Subcutaneous adipose tissue (tissue), 4 donors: ENCODE data around the gene AGTRAP. TPM values are rescaled to one million over a fixed set of nuclear protein-coding genes. Genes with fewer than 3 reads are reported as not detected.

ENCODE experiments used
- total RNA-seq, 4 donors: library from RNA; depleted of rRNA; stranded (reverse); fragments of >200 nt; gene quantifications; one replicate each; pipeline ENCODE4 v1.1.0, GENCODE V29; 2016
- TF ChIP-seq, protein P1 (sequence below): fragments of 450-650 bp; IDR thresholded peaks from one replicate; pipeline ENCODE4 v1.5.1; 2016; ENCODE audit warnings: low read depth, mild to moderate bottlenecking, control low read depth, antibody characterized with exemption, moderate library complexity

Gene AGTRAP
- total RNA-seq, 4 donors from 2014 or later: 22.0 to 82.3 (median 58.3) TPM

DNA sequence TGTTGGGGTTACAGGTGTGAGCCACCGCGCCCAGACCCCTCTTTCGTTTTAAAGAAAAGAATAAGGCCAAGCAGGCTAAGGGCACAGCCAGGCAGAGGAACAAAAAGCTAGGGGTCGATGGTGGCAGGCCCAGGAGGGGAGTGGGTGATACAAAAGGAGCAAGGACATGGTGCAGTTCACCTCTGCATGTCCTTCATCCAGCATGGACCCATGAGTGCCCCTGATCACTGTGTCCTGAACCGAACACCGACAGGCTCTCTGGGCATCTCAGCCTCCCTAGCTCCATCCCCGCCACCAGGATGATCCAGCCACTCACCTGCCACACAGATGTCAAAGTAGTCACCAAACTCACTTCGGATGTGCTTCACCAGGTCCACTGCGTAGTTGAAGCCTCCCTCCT is 64.0 kb downstream of the AGTRAP start:
- TF ChIP-seq, protein P1, sequence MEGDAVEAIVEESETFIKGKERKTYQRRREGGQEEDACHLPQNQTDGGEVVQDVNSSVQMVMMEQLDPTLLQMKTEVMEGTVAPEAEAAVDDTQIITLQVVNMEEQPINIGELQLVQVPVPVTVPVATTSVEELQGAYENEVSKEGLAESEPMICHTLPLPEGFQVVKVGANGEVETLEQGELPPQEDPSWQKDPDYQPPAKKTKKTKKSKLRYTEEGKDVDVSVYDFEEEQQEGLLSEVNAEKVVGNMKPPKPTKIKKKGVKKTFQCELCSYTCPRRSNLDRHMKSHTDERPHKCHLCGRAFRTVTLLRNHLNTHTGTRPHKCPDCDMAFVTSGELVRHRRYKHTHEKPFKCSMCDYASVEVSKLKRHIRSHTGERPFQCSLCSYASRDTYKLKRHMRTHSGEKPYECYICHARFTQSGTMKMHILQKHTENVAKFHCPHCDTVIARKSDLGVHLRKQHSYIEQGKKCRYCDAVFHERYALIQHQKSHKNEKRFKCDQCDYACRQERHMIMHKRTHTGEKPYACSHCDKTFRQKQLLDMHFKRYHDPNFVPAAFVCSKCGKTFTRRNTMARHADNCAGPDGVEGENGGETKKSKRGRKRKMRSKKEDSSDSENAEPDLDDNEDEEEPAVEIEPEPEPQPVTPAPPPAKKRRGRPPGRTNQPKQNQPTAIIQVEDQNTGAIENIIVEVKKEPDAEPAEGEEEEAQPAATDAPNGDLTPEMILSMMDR: no peak

DNA sequence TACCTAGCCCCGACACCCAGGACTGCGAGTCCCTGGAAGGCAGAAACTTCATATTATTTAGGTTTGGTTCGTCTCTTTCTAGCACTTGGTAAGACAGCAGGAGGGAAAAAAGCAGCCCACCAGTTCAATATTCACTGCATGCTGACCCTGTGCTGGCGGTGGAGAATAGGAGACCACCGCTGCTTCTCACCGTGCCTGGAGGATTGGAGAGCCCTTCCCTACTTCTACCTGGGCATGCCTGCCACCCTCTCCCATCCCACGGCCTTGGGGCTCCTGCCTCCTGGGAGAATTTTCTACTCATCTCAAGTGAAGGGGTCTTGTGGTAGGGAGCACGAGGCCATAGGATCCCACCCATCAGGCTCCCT is 64.4 kb downstream of the AGTRAP start:
- TF ChIP-seq, protein P1: no peak

Other genes with a start within 250 kb of the AGTRAP start
- gene FBXO2, start 81.7 kb upstream of the AGTRAP start, total RNA-seq: under 1 TPM in 2 of 4 donors, not detected in 2; 0.22 to 0.51 TPM
- gene FBXO44, start 81.3 kb upstream of the AGTRAP start, total RNA-seq: 10 to 100 TPM in 1 of 4 donors, 1 to 10 TPM in 3; 6.2 to 13.1 (median 7.8) TPM
- gene FBXO6, start 71.9 kb upstream of the AGTRAP start, total RNA-seq: 10 to 100 TPM in 3 of 4 donors, 1 to 10 TPM in 1; 8.2 to 16.6 (median 13.5) TPM
- gene MAD2L2, start 55.0 kb upstream of the AGTRAP start, total RNA-seq: 10 to 100 TPM; 20.5 to 44.5 (median 25.8) TPM
- gene DRAXIN, start 44.4 kb upstream of the AGTRAP start, total RNA-seq: under 1 TPM in 1 of 4 donors, not detected in 3; 0.17 TPM
- gene C1orf167, start 26.1 kb downstream of the AGTRAP start, total RNA-seq: 1 to 10 TPM in 1 of 4 donors, under 1 TPM in 1, not detected in 2; 0.17 to 3.9 TPM
- 10 to 100 TPM; 13.4 to 38.8 (median 27.7) TPM for gene MTHFR, start 69.8 kb downstream of the AGTRAP start, total RNA-seq
- gene CLCN6, start 70.1 kb downstream of the AGTRAP start, total RNA-seq: 10 to 100 TPM; 14.4 to 21.2 (median 20.5) TPM
- gene NPPA, start 111.6 kb downstream of the AGTRAP start, total RNA-seq: not detected
- not detected for gene NPPB, start 122.8 kb downstream of the AGTRAP start, total RNA-seq
- 10 to 100 TPM; 39.0 to 78.6 (median 49.1) TPM for gene KIAA2013, start 190.3 kb downstream of the AGTRAP start, total RNA-seq
- 10 to 100 TPM; 34.4 to 95.1 (median 72.7) TPM for gene PLOD1, start 198.6 kb downstream of the AGTRAP start, total RNA-seq
- gene MFN2, start 244.3 kb downstream of the AGTRAP start, total RNA-seq: 10 to 100 TPM; 46.5 to 69.9 (median 48.8) TPM